Stimulated activated CD4-positive, alpha-beta T cell treated with anti-CD3 and anti-CD28 coated beads, Interleukin-1b, Interleukin-23, amount 100 ng/mL, for 1 hour (primary cell): Measurements from ENCODE around the gene AHCYL1.

ENCODE experiments used
- DNase-seq, 2 donors: peaks; one replicate each; pipeline ENCODE4 v3.0.0-alpha.2; 2020; ENCODE audit warnings: low read depth in 2 of 2

AHCYL1 gene

DNA sequence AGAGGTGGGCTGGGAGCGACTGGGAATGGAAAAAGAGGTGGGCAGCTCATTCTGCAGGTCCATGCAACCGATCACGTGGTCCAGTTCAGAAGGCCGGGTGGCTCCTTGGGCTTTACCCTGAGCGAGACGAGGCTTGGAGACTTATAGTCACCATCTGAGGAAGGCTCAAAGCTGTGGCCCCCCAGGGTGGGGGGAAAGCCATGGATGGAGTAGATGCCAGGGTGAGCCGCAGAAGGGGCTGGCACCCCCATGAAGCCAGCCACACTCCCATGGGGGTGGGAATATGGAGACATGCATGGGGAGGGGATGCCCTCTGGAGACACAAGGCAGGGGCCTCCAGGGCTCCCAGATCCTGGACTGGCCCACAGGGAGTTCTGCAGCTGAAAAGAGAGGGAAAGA is 76.1 kb downstream of the AHCYL1 start:
- no peak for DNase-seq

- no peak for DNase-seq
Observed at GRCh38 chr1:110061341-110061740, 76.8 kb downstream of the AHCYL1 start.

- no peak for DNase-seq
Observed at GRCh38 chr1:110062612-110063011, 78.0 kb downstream of the AHCYL1 start.

- DNase-seq, result no peak
Observed at GRCh38 chr1:110063781-110064180, 79.2 kb downstream of the AHCYL1 start.

DNA sequence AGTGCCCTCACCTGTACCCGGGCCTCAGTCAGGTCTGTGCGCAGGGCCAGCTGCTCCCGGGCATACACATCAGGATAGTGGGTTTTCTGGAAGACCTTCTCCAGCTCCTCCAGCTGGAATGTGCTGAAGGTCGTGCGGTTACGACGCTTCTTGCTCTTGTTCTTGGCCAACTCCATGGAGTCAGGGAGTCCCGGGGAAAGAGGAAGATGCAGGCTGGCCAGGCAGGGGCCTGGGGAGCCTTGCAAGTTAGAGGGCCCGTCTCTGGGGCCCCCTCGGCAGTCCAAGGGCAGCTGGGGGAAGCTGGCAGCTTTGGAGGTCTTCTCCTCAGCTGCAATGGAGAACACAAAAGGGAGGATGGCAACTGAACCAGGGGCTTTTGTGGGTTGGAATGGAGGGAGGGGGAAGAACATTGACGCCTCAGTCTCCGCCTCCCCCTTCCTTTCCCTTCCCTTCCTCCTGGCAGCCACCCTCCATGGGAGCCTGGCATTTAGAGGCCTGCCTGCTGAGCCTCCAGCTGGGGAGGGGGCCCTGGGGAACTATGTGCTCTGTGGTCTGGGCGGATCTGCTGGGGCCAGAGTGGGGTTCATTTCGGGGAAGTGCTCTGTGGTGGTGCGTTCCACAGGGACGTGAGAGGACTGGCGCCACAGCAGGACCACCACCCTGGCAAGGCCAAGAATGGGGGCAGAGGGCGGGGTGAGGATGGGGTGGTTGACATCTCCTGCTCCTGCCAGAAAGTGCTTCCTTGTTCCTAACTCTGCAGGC is 80.2 kb downstream of the AHCYL1 start:
- no peak for DNase-seq

DNA sequence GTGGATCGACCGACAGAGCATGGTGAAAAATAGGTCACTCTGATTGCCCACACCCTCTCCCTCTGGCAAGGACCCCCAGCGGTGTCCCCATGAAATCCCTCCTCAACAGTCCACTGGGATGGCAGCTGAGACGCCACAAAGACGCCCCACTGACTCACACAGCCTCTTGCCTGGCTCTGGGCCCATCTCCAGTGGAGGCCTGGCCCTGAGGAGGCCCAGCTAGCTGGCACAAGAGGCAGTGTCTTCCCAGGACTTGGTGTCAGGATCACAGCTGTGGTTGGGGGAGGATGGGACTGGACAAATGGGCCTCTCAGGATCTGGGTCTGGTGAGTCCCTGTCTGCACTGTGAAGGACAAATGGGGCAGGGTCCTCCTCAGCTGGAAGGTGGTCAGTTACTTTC is 81.3 kb downstream of the AHCYL1 start:
- DNase-seq, result no peak

GRCh38 chr1:110067479-110067892 is 82.9 kb downstream of the AHCYL1 start:
- DNase-seq, result no peak

GRCh38 chr1:110067893-110068645 is 83.5 kb downstream of the AHCYL1 start:
- no peak for DNase-seq

DNA sequence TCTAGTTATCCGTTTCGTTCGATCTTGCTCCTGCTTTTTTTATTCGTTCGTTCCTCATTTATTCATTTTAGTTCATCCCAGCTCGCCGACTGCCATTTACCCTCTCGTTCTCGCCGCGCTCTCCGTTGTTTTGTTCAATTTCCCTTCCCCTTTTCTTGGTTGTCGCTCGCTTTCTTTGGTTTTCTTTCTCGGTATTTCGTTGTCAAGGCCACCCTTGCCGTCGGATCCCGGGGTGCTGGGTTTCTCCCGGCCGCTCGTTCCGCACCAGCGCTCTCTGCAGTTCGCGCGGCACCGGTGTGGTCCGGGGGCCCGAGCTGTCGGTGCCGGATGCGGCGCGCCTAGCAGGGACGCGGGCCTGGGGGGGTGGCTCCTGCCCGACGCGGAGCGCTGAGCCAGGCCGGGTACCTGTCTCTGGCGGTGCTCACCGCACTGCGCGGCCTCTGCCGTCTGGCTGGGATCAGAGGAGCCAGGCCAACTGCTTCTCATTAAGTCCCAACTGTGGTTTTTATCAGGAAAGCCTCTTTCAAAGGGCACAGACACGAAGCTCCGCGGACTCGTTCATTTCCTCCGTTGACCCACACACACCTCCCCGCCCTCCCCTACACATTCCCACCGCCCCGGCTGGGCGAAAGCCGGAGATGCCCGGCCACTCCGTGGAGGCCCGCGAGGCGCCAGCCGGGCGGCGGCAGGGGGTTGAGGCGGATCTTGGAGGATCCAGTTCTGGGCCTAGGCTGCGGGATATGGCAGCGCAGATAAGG is 84.3 kb downstream of the AHCYL1 start:
- no peak for DNase-seq

DNA sequence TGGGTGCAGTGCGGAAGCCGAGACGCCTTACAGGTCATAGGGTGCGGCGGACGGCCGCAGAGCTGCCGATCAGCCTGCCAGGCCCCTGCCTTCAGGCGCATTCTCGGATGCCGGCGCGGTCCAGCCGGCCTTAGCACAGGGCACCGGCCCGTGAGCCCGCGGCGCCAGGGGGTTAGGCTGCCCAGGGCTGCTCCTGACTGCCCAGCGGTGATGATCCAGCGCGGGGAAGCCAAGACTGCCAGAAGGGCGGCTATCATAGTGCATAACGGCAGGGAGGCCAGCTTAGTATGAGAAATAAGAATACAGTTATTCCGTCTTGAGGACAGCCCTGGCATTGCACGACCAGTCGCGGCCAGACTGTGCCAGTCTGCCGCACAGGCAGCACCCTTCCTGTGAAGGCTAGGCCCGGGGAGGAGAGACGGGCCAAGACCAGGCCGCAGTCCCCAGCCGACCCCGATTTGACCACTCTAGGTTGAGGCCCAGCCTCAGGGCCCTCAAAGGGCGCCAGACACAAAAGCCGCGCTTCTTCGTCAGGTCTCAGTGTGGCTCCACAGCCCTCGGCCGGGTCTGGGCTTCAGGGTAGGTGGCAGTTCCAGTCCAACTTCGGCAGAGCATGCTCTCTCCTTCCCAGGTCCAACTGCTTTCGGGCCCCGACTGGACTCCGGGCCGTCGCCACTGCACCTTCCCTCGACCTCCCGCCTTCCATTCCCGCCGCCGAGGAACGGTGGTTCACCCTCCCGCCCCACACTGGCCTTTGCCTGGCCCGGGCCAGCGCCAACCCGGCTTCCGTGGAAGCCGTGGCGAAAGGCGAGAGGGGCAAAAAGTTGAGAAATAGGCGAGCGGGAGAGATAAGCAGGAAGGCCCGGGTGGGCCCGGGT is 85.1 kb downstream of the AHCYL1 start:
- no peak for DNase-seq

DNA sequence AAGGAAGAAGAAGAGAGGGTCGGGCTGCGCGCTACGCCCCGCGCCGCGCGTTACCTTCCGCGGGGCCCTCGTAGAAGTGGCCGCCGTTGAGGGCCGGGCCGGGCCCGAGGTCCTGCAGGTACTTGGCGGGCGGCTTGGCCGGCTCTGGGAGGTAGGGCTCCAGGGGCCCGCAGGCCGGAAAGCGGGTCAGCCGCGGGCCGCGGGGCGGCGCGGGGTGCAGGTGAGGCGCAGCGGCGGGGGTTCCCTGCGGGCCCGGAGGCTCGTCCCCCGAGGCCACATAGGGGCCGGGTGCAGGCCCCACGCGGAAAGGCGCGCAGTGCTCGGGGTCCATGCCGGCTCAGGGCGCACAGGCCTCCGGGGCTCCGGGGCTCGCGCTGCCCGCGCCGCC is 85.7 kb downstream of the AHCYL1 start:
- DNase-seq, result no peak

- no peak for DNase-seq
Observed at GRCh38 chr1:110070671-110071242, 86.2 kb downstream of the AHCYL1 start, which contains the start of gene ALX3. ALX3 (minus strand) TSS chr1:110070672; CDS start chr1:110070612, 60 bp downstream.
